Measurements from ENCODE around the gene SPOCK2.

Gene SPOCK2

DNA sequence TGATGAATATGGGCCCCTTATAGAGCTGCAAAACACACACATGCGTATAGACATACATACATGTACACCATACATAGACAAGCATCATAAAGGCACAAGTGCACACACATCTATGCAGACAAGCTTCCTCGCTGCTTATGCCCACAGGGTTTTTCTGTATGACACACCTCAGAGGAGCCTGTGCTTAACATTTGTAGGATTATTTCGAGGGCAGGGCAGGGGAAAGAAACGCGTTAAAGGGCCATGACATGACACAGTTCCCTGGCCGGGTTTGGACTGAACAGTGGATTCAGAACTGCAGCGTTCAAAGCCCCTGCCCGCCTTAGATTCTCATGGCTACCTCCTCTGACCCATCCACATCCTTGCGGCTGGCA, 79.3 kb downstream of the SPOCK2 start:
- no peak for DNase-seq (ENCODE audit: low read depth)
- TF ChIP-seq, protein P1, sequence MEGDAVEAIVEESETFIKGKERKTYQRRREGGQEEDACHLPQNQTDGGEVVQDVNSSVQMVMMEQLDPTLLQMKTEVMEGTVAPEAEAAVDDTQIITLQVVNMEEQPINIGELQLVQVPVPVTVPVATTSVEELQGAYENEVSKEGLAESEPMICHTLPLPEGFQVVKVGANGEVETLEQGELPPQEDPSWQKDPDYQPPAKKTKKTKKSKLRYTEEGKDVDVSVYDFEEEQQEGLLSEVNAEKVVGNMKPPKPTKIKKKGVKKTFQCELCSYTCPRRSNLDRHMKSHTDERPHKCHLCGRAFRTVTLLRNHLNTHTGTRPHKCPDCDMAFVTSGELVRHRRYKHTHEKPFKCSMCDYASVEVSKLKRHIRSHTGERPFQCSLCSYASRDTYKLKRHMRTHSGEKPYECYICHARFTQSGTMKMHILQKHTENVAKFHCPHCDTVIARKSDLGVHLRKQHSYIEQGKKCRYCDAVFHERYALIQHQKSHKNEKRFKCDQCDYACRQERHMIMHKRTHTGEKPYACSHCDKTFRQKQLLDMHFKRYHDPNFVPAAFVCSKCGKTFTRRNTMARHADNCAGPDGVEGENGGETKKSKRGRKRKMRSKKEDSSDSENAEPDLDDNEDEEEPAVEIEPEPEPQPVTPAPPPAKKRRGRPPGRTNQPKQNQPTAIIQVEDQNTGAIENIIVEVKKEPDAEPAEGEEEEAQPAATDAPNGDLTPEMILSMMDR (IDR thresholded peaks at IDR 0.05; ENCODE audit: low read depth, low read length, missing control alignments): no peak
- in situ Hi-C loops (cut with HindIII; ENCODE audit: low sequenced_read_pairs): no loop called here
- no peak overlapping the region for H3K4me3 ChIP-seq (ENCODE audit: low read depth, low read length)
